Measurements from ENCODE around the gene ATOX1. TPM values are rescaled to one million over a fixed set of nuclear protein-coding genes. Genes with fewer than 3 reads are reported as not detected.

Gene ATOX1
- total and polyA plus RNA-seq, 2 experiments from 2014 or later = 118 to 134 TPM

GRCh38 chr5:151805414-151806223 is 47.2 kb upstream of the ATOX1 start (continued):
- TF ChIP-seq ZNF462 (CRISPR knock-in tag; IDR thresholded peaks at IDR 0.05) = no peak
- TF ChIP-seq ZNF331 (CRISPR knock-in tag; IDR thresholded peaks at IDR 0.05; ENCODE audit: low read depth) = no peak
- TF ChIP-seq CTCF (conservative IDR thresholded peaks at IDR 0.05; ENCODE audit: low read depth in 2 of 2) = no peak

- Mint-ChIP-seq H3K27me3 (ENCODE audit: insufficient read depth, low read depth, poor library complexity) (no peaks in the 10 kb centered on the region), H3K27ac (no peak overlapping the region), H3K4me3 (no peak overlapping the region), H3K36me3 (ENCODE audit: low read depth) (peaks cover 96% of the 10 kb centered on the region), H3K9me3 (no peaks in the 10 kb centered on the region), H3K4me1 (no peaks in the 10 kb centered on the region)
- no peaks in the 10 kb centered on the region for H3K27me3 ChIP-seq (ENCODE audit: insufficient read depth)
- peaks cover 88% of the 10 kb centered on the region for H3K36me3 ChIP-seq (ENCODE audit: insufficient read depth)
- H3K4me2 ChIP-seq = no peak overlapping the region
- DNase-seq (ENCODE audit: low spot score) (no peak), ATAC-seq (no peak)
- no peak overlapping the region for H2AFZ ChIP-seq
- no peak overlapping the region for H3K4me3 ChIP-seq
- no peaks in the 10 kb centered on the region for H3K9me2 ChIP-seq (ENCODE audit: insufficient read depth)
- no peaks in the 10 kb centered on the region for H3K4me1 ChIP-seq (ENCODE audit: insufficient read depth)
- peaks cover 99% of the 10 kb centered on the region for H3K79me2 ChIP-seq (replicated peaks; ENCODE audit: insufficient read depth)
- H3K27ac ChIP-seq (ENCODE audit: low read depth) = no peak overlapping the region
- H3F3A ChIP-seq (replicated peaks; ENCODE audit: low read depth) = peaks cover 3% of the 10 kb centered on the region; the same call in 1 of the 2 replicates
- peaks cover 58% of the 10 kb centered on the region for H4K20me1 ChIP-seq (replicated peaks; ENCODE audit: insufficient read depth)
- TF ChIP-seq ZNF331 (CRISPR knock-in tag; IDR thresholded peaks at IDR 0.05; ENCODE audit: low read depth) (no peak), STAT1 (IDR thresholded peaks at IDR 0.05; ENCODE audit: unreplicated experiment) (no peak), CREB1 (CRISPR knock-in tag; IDR thresholded peaks at IDR 0.05; ENCODE audit: low read depth) (no peak), ZNF462 (CRISPR knock-in tag; IDR thresholded peaks at IDR 0.05) (no peak), EZH2phosphoT487 (IDR thresholded peaks at IDR 0.05; ENCODE audit: unreplicated experiment) (no peak)
Measured at GRCh38 chr5:151800532-151800931, 42.1 kb upstream of the ATOX1 start.

Measured in GM23338 (cell line).